Neural progenitor cell (in vitro differentiated cells): ENCODE data around the gene SDCCAG8.

Experiments
- CTCF ChIP-seq: fragments of 200-600 bp; sonication (generic); IDR thresholded peaks from 2 replicates; pipeline ENCODE4 v1.5.1; 2017; ENCODE audit warnings: antibody characterized with exemption, mild to moderate bottlenecking
- EZH2phosphoT487 ChIP-seq: fragments of 200-600 bp; sonication (generic); IDR thresholded peaks from 2 replicates; pipeline ENCODE4 v1.6.1; 2017; ENCODE audit warnings: antibody characterized with exemption

GRCh38 chr1:243230914-243231313, 24.9 kb upstream of the SDCCAG8 start:
- no peak for TF ChIP-seq CTCF
- no peak for TF ChIP-seq EZH2phosphoT487
